Hepatocyte (in vitro differentiated cells): ENCODE results near the gene TSFM.

Experiments used
- EZH2 ChIP-seq: fragments of 200-600 bp; sonication (generic); IDR thresholded peaks from 2 replicates; pipeline ENCODE4 v1.6.1; 2016; ENCODE audit warnings: antibody characterized with exemption, mild to moderate bottlenecking, borderline replicate concordance
- EZH2phosphoT487 ChIP-seq: fragments of 200-600 bp; sonication (generic); IDR thresholded peaks from one replicate; pipeline ENCODE4 v1.6.1; 2018; ENCODE audit warnings: antibody characterized with exemption, mild to moderate bottlenecking, low read depth, moderate library complexity; ENCODE audit not compliant: unreplicated experiment, severe bottlenecking
- TF ChIP-seq, protein P1 (sequence below): fragments of 200-600 bp; sonication (generic); IDR thresholded peaks from 2 replicates; pipeline ENCODE4 v1.5.1; 2016; ENCODE audit warnings: antibody characterized with exemption, mild to moderate bottlenecking; ENCODE audit not compliant: poor library complexity

DNA sequence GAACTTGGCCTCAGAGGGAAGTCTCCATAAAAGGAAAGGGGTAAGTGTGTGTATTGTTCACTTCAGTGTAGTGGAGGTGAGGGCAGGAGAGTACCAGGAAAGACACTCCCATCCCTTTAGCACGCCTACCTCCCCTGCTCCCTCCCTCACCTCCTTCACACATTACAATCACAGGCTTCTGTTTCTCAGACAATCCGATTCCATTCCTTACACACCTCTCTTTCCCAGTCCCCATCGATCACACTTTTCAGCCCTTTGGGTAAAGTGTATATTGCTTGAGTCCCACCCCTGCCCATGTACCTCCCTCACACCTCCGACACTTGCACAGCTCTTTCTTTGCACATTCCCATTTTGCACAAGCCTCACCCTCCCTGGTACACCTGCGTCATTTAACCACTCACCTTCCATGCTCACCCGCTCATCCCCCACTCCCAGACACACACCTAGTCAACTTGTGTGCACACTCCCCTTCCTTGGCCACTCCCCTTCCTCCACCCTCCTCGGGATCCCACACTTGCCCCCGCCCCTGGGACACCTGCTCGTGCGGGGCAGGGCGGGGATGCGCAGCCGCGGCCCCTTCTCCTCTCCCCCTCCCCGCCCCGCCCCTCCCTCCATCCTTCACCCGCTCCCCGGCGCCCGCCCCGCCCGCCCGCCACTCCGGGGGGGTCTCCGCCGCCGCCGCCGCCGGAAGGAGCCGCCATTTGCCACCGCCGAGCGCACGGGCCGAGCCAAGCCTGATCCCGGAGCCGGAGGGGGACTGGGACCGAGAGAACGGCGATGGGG is 28.0 kb upstream of the TSFM start, which contains the start of gene MARCHF9:
- TF ChIP-seq EZH2 = no peak
- TF ChIP-seq, protein P1, sequence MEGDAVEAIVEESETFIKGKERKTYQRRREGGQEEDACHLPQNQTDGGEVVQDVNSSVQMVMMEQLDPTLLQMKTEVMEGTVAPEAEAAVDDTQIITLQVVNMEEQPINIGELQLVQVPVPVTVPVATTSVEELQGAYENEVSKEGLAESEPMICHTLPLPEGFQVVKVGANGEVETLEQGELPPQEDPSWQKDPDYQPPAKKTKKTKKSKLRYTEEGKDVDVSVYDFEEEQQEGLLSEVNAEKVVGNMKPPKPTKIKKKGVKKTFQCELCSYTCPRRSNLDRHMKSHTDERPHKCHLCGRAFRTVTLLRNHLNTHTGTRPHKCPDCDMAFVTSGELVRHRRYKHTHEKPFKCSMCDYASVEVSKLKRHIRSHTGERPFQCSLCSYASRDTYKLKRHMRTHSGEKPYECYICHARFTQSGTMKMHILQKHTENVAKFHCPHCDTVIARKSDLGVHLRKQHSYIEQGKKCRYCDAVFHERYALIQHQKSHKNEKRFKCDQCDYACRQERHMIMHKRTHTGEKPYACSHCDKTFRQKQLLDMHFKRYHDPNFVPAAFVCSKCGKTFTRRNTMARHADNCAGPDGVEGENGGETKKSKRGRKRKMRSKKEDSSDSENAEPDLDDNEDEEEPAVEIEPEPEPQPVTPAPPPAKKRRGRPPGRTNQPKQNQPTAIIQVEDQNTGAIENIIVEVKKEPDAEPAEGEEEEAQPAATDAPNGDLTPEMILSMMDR = no peak
- no peak for TF ChIP-seq EZH2phosphoT487
